ENCODE measurements around the gene DLL1. TPM values are rescaled to one million over a fixed set of nuclear protein-coding genes. Genes with fewer than 3 reads are reported as not detected.
"Not testable (repeated sequence)": the region's sequence is repeated elsewhere in the genome, so short reads cannot be mapped to it uniquely, and the experiment has no call there.

The DLL1 gene
- polyA plus RNA-seq = 10 to 100 TPM; 12.5 to 15.6 TPM

GRCh38 chr6:170290296-170291128 is at the start of gene DLL1:
Gene DLL1, minus strand, starts transcription at chr6:170291078. Its CDS starts 939 bp downstream, at chr6:170290139.
- peaks cover 0 to 7% of the 10 kb centered on the region in 2 donors for H3K36me3 ChIP-seq (ENCODE audit: control insufficient read depth in 2 of 2, insufficient read depth in 2 of 2, low read length in 1 of 2)
- H3K4me3 ChIP-seq (ENCODE audit: low read depth in 1 of 2, low read length in 2 of 2) = peak within 1 kb of the TSS; percentile 64 to 68
- WGBS, 2 donors = 0 to 1% methylated on average over 79 to 83 of the region's 83 CpGs
- no peaks in the 10 kb centered on the region for H3K9me3 ChIP-seq (ENCODE audit: control insufficient read depth in 2 of 2, insufficient read depth in 1 of 2, low read depth in 1 of 2, low read length in 1 of 2)
- peak within 1 kb of the TSS; percentile 81 to 83 for H3K27ac ChIP-seq (ENCODE audit: low read depth in 2 of 2, low read length in 1 of 2)
- peaks cover 0 to 5% of the 10 kb centered on the region in 2 donors for H3K27me3 ChIP-seq (ENCODE audit: control insufficient read depth in 1 of 2, insufficient read depth in 2 of 2, low read length in 2 of 2)
- peaks cover 6 to 30% of the 10 kb centered on the region in 2 donors for H3K4me1 ChIP-seq (ENCODE audit: control insufficient read depth in 2 of 2, insufficient read depth in 2 of 2, low read length in 1 of 2)

DNA sequence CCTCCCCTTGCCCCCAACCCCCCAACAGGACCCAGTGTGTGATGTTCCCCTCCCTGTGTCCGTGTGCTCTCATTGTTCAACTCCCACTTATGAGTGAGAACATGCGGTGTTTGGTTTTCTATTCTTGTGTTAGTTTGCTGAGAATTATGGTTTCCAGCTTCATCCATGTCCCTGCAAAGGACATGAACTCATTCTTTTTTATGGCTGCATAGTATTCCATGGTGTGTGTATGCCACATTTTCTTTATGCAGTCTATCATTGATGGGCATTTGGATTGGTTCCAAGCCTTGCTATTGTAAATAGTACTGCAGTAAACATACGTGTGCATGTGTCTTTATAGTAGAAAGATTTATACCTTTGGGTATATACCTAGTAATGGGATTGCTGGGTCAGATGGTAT is 44.3 kb upstream of the DLL1 start:
- not testable (repeated sequence) for H3K27me3 ChIP-seq (ENCODE audit: control insufficient read depth in 1 of 2, insufficient read depth in 2 of 2, low read length in 2 of 2); H3K27ac ChIP-seq (ENCODE audit: low read depth in 2 of 2, low read length in 1 of 2); H3K36me3 ChIP-seq (ENCODE audit: control insufficient read depth in 2 of 2, insufficient read depth in 2 of 2, low read length in 1 of 2); H3K4me1 ChIP-seq (ENCODE audit: control insufficient read depth in 2 of 2, insufficient read depth in 2 of 2, low read length in 1 of 2); H3K9me3 ChIP-seq (ENCODE audit: control insufficient read depth in 2 of 2, insufficient read depth in 1 of 2, low read depth in 1 of 2, low read length in 1 of 2); H3K4me3 ChIP-seq (ENCODE audit: low read depth in 1 of 2, low read length in 2 of 2)
- WGBS, 2 donors = 97 to 98% methylated on average over 3 of the region's 3 CpGs

GRCh38 chr6:170329321-170329720 is 38.4 kb upstream of the DLL1 start:
- H3K27me3 ChIP-seq (ENCODE audit: control insufficient read depth in 1 of 2, insufficient read depth in 2 of 2, low read length in 2 of 2) = no peaks in the 10 kb centered on the region
- no peaks in the 10 kb centered on the region for H3K4me1 ChIP-seq (ENCODE audit: control insufficient read depth in 2 of 2, insufficient read depth in 2 of 2, low read length in 1 of 2)
- H3K27ac ChIP-seq (ENCODE audit: low read depth in 2 of 2, low read length in 1 of 2) = no peak overlapping the region
- H3K9me3 ChIP-seq (ENCODE audit: control insufficient read depth in 2 of 2, insufficient read depth in 1 of 2, low read depth in 1 of 2, low read length in 1 of 2) = no peaks in the 10 kb centered on the region
- WGBS, 2 donors = 85 to 86% methylated on average over 8 of the region's 8 CpGs
- peaks cover 3 to 23% of the 10 kb centered on the region in 2 donors for H3K36me3 ChIP-seq (ENCODE audit: control insufficient read depth in 2 of 2, insufficient read depth in 2 of 2, low read length in 1 of 2)
- no peak overlapping the region for H3K4me3 ChIP-seq (ENCODE audit: low read depth in 1 of 2, low read length in 2 of 2)

GRCh38 chr6:170317718-170318117 is 26.8 kb upstream of the DLL1 start:
- Histone ChIP-seq H3K4me3 (ENCODE audit: low read depth in 1 of 2, low read length in 2 of 2) (no peak overlapping the region), H3K9me3 (ENCODE audit: control insufficient read depth in 2 of 2, insufficient read depth in 1 of 2, low read depth in 1 of 2, low read length in 1 of 2) (no peaks in the 10 kb centered on the region), H3K27me3 (ENCODE audit: control insufficient read depth in 1 of 2, insufficient read depth in 2 of 2, low read length in 2 of 2) (no peaks in the 10 kb centered on the region), H3K36me3 (ENCODE audit: control insufficient read depth in 2 of 2, insufficient read depth in 2 of 2, low read length in 1 of 2) (no peaks in the 10 kb centered on the region), H3K27ac (ENCODE audit: low read depth in 2 of 2, low read length in 1 of 2) (no peak overlapping the region), H3K4me1 (ENCODE audit: control insufficient read depth in 2 of 2, insufficient read depth in 2 of 2, low read length in 1 of 2) (no peaks in the 10 kb centered on the region)
- 78 to 86% methylated on average over 5 of the region's 5 CpGs for WGBS, 2 donors

- WGBS, 2 donors = 31 to 41% methylated on average over 1 of the region's 1 CpG
- H3K4me3 ChIP-seq (ENCODE audit: low read depth in 1 of 2, low read length in 2 of 2) = no peak overlapping the region
Measured at GRCh38 chr6:170317076-170317475, 26.2 kb upstream of the DLL1 start.

GRCh38 chr6:170316071-170316470 is 25.2 kb upstream of the DLL1 start:
- WGBS, 2 donors = 91 to 93% methylated on average over 4 of the region's 4 CpGs
- Histone ChIP-seq H3K36me3 (ENCODE audit: control insufficient read depth in 2 of 2, insufficient read depth in 2 of 2, low read length in 1 of 2) (no peaks in the 10 kb centered on the region), H3K9me3 (ENCODE audit: control insufficient read depth in 2 of 2, insufficient read depth in 1 of 2, low read depth in 1 of 2, low read length in 1 of 2) (no peaks in the 10 kb centered on the region), H3K27me3 (ENCODE audit: control insufficient read depth in 1 of 2, insufficient read depth in 2 of 2, low read length in 2 of 2) (no peaks in the 10 kb centered on the region), H3K4me3 (ENCODE audit: low read depth in 1 of 2, low read length in 2 of 2) (no peak overlapping the region), H3K4me1 (ENCODE audit: control insufficient read depth in 2 of 2, insufficient read depth in 2 of 2, low read length in 1 of 2) (no peaks in the 10 kb centered on the region), H3K27ac (ENCODE audit: low read depth in 2 of 2, low read length in 1 of 2) (no peak overlapping the region)

More at GRCh38 chr6:170317076-170317475, 26.2 kb upstream of the DLL1 start:
- Histone ChIP-seq H3K9me3 (ENCODE audit: control insufficient read depth in 2 of 2, insufficient read depth in 1 of 2, low read depth in 1 of 2, low read length in 1 of 2) (no peaks in the 10 kb centered on the region), H3K27me3 (ENCODE audit: control insufficient read depth in 1 of 2, insufficient read depth in 2 of 2, low read length in 2 of 2) (no peaks in the 10 kb centered on the region), H3K4me1 (ENCODE audit: control insufficient read depth in 2 of 2, insufficient read depth in 2 of 2, low read length in 1 of 2) (no peaks in the 10 kb centered on the region), H3K36me3 (ENCODE audit: control insufficient read depth in 2 of 2, insufficient read depth in 2 of 2, low read length in 1 of 2) (no peaks in the 10 kb centered on the region), H3K27ac (ENCODE audit: low read depth in 2 of 2, low read length in 1 of 2) (no peak overlapping the region)

DNA sequence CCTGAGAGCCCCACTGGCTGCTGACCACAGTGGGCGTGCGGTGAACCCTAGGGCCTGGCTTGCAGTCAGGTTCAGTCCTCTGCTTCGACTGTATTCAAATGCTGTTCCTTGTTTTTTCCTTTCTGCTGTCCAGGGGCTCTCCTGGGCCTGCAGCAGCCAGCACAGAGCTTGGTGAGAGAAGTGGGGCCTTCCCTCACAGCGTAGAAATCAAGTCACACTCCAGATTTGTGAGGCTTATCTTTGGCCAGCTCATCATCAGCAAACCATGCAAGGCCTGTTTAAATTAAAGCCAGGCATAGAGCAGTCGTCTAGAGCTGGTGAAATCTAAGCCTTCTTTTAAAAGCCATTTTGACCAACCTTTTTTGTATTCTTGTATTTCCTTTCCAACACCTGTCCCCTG is 24.1 kb upstream of the DLL1 start:
- Histone ChIP-seq H3K4me3 (ENCODE audit: low read depth in 1 of 2, low read length in 2 of 2) (no peak overlapping the region), H3K27ac (ENCODE audit: low read depth in 2 of 2, low read length in 1 of 2) (no peak overlapping the region), H3K9me3 (ENCODE audit: control insufficient read depth in 2 of 2, insufficient read depth in 1 of 2, low read depth in 1 of 2, low read length in 1 of 2) (no peaks in the 10 kb centered on the region), H3K4me1 (ENCODE audit: control insufficient read depth in 2 of 2, insufficient read depth in 2 of 2, low read length in 1 of 2) (no peaks in the 10 kb centered on the region), H3K36me3 (ENCODE audit: control insufficient read depth in 2 of 2, insufficient read depth in 2 of 2, low read length in 1 of 2) (no peaks in the 10 kb centered on the region), H3K27me3 (ENCODE audit: control insufficient read depth in 1 of 2, insufficient read depth in 2 of 2, low read length in 2 of 2) (no peaks in the 10 kb centered on the region)
- WGBS, 2 donors = 86 to 88% methylated on average over 5 of the region's 5 CpGs

DNA sequence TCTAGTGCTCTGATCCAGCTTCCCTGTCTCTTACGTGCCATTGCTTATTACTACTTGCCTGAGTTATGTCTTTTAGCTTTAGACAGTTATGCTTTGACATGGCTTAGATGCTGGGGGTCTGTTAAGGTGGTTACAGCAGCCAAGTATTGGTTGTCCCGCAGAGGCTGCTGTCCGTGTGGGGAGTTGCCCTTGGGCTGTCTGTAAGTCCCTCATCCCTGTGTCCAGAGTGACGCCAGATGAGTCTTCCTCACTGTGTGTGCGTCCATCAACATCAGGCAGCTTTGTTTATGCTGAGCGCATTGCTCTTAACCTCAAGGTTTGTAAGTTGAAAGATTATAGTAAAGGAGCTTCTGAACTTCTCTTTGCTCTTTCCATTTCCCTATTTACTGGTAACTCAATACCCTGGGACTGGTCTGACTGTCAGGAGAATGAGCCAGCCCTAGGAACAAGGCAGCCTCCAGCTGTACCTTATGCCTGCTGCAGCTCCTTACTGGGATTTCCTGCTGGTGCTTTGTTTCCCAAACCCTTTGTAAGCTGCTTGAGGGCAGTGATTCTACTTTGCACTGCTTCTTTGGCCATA is 22.9 kb upstream of the DLL1 start:
- H3K27ac ChIP-seq (ENCODE audit: low read depth in 2 of 2, low read length in 1 of 2) = no peak overlapping the region
- no peaks in the 10 kb centered on the region for H3K4me1 ChIP-seq (ENCODE audit: control insufficient read depth in 2 of 2, insufficient read depth in 2 of 2, low read length in 1 of 2)

GRCh38 chr6:170312876-170313275 is 22.0 kb upstream of the DLL1 start:
- Histone ChIP-seq H3K27ac (ENCODE audit: low read depth in 2 of 2, low read length in 1 of 2) (no peak overlapping the region), H3K4me3 (ENCODE audit: low read depth in 1 of 2, low read length in 2 of 2) (no peak overlapping the region), H3K4me1 (ENCODE audit: control insufficient read depth in 2 of 2, insufficient read depth in 2 of 2, low read length in 1 of 2) (peaks cover 0 to 3% of the 10 kb centered on the region in 2 donors), H3K9me3 (ENCODE audit: control insufficient read depth in 2 of 2, insufficient read depth in 1 of 2, low read depth in 1 of 2, low read length in 1 of 2) (no peaks in the 10 kb centered on the region), H3K36me3 (ENCODE audit: control insufficient read depth in 2 of 2, insufficient read depth in 2 of 2, low read length in 1 of 2) (no peaks in the 10 kb centered on the region), H3K27me3 (ENCODE audit: control insufficient read depth in 1 of 2, insufficient read depth in 2 of 2, low read length in 2 of 2) (no peaks in the 10 kb centered on the region)
- WGBS, 2 donors = 93 to 96% methylated on average over 2 of the region's 2 CpGs

More for the DNA sequence above, 22.9 kb upstream of the DLL1 start:
- no peaks in the 10 kb centered on the region for H3K9me3 ChIP-seq (ENCODE audit: control insufficient read depth in 2 of 2, insufficient read depth in 1 of 2, low read depth in 1 of 2, low read length in 1 of 2)
- WGBS, 2 donors = 87 to 88% methylated on average over 6 of the region's 6 CpGs
- H3K4me3 ChIP-seq (ENCODE audit: low read depth in 1 of 2, low read length in 2 of 2) = no peak overlapping the region
- H3K27me3 ChIP-seq (ENCODE audit: control insufficient read depth in 1 of 2, insufficient read depth in 2 of 2, low read length in 2 of 2) = no peaks in the 10 kb centered on the region
- no peaks in the 10 kb centered on the region for H3K36me3 ChIP-seq (ENCODE audit: control insufficient read depth in 2 of 2, insufficient read depth in 2 of 2, low read length in 1 of 2)
